HG03066 (cell line): ENCODE measurements around the gene CENPW.
A peak's percentile ranks its signal among the peaks of the same experiment; 100 is the strongest.

Experiments
- ATAC-seq: cut with Tn5 transposase; IDR thresholded peaks from one replicate; pipeline ENCODE4 v1.9.1; 2021; ENCODE audit warnings: low read depth; ENCODE audit not compliant: unreplicated experiment

CENPW gene

GRCh38 chr6:126339796-126340609, at the start of gene CENPW:
TSS of gene CENPW (plus strand) at chr6:126340115. CDS start at chr6:126340274, 159 bp downstream.
- ATAC-seq = peak; percentile 88

- no peak for ATAC-seq
Observed at GRCh38 chr6:126293891-126294524, 45.9 kb upstream of the CENPW start.

- ATAC-seq = no peak
Observed at GRCh38 chr6:126300126-126300525, 39.8 kb upstream of the CENPW start.

- peak; percentile 87 for ATAC-seq
Observed at GRCh38 chr6:126300735-126301134, 39.2 kb upstream of the CENPW start.

GRCh38 chr6:126302191-126302590, 37.7 kb upstream of the CENPW start:
- no peak for ATAC-seq

GRCh38 chr6:126307849-126308248, 32.1 kb upstream of the CENPW start:
- no peak for ATAC-seq

GRCh38 chr6:126308362-126308761, 31.6 kb upstream of the CENPW start:
- ATAC-seq = no peak

GRCh38 chr6:126312013-126312665, 27.8 kb upstream of the CENPW start:
- ATAC-seq = peak; percentile 74

- no peak for ATAC-seq
Observed at GRCh38 chr6:126313941-126314340, 26.0 kb upstream of the CENPW start.

GRCh38 chr6:126318797-126319196, 21.1 kb upstream of the CENPW start:
- no peak for ATAC-seq

- no peak for ATAC-seq
Observed at GRCh38 chr6:126333729-126334128, 6.2 kb upstream of the CENPW start.

- no peak for ATAC-seq
Observed at GRCh38 chr6:126335210-126335609, 4.7 kb upstream of the CENPW start.

GRCh38 chr6:126337323-126337722, 2.6 kb upstream of the CENPW start:
- ATAC-seq = no peak

- ATAC-seq = no peak
Observed at GRCh38 chr6:126341126-126341525, 1.2 kb downstream of the CENPW start.

- no peak for ATAC-seq
Observed at GRCh38 chr6:126344181-126344580, 4.3 kb downstream of the CENPW start.

GRCh38 chr6:126351960-126352359, 12.0 kb downstream of the CENPW start:
- no peak for ATAC-seq

- ATAC-seq = no peak
Observed at GRCh38 chr6:126352514-126352913, 12.6 kb downstream of the CENPW start.

GRCh38 chr6:126356526-126356925, 16.6 kb downstream of the CENPW start:
- no peak for ATAC-seq

- no peak for ATAC-seq
Observed at GRCh38 chr6:126359936-126360537, 20.1 kb downstream of the CENPW start.

GRCh38 chr6:126361832-126362440, 22.0 kb downstream of the CENPW start:
- ATAC-seq = no peak

- ATAC-seq = no peak
Observed at GRCh38 chr6:126367849-126368248, 27.9 kb downstream of the CENPW start.
